NB4 (cell line): ENCODE results near the gene SART3.
"Not testable (repeated sequence)": the region's sequence is repeated elsewhere in the genome, so short reads cannot be mapped to it uniquely, and the experiment has no call there.

ENCODE experiments used
- DNase-seq: peaks from one replicate; pipeline ENCODE4 v3.0.0; 2010; ENCODE audit warnings: low read depth
- H3K4me3 ChIP-seq: one replicate; pipeline ENCODE4 v1.5.1; 2011; ENCODE audit warnings: mild to moderate bottlenecking, low read depth, low read length, moderate library complexity
- MYC ChIP-seq: IDR thresholded peaks from 2 replicates; pipeline ENCODE4 v1.6.1; 2011; ENCODE audit warnings: low read depth, low read length
- POLR2A ChIP-seq: IDR thresholded peaks from 2 replicates; pipeline ENCODE4 v1.6.1; 2011; ENCODE audit warnings: mild to moderate bottlenecking; ENCODE audit not compliant: insufficient read length; ENCODE audit errors: extremely low read depth
- TF ChIP-seq, protein P1 (sequence below): IDR thresholded peaks from one replicate; pipeline ENCODE4 v1.5.1; 2012; ENCODE audit warnings: low read depth, low read length
- TF ChIP-seq, protein P2 (sequence below): IDR thresholded peaks from 2 replicates; pipeline ENCODE4 v1.6.1; 2011; ENCODE audit warnings: low read depth, low read length

The SART3 gene

DNA sequence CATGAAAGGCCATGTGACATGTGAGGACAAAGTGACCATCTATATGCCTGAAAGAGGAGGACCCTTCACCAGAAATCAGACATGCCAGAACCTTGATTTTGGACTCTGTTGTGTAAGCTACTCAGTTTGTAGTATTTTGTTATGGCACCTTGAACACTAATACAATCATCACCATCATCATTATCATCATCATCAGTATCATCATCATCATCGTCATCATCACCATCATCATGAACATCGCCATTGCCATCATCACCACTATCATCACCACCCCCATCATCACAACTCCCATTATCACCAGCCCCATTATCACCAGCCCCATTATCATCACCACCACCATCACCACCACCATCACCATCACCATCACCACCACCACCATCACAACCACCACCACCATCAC is 17.3 kb upstream of the SART3 start:
- TF ChIP-seq POLR2A = no peak
- TF ChIP-seq, protein P1, sequence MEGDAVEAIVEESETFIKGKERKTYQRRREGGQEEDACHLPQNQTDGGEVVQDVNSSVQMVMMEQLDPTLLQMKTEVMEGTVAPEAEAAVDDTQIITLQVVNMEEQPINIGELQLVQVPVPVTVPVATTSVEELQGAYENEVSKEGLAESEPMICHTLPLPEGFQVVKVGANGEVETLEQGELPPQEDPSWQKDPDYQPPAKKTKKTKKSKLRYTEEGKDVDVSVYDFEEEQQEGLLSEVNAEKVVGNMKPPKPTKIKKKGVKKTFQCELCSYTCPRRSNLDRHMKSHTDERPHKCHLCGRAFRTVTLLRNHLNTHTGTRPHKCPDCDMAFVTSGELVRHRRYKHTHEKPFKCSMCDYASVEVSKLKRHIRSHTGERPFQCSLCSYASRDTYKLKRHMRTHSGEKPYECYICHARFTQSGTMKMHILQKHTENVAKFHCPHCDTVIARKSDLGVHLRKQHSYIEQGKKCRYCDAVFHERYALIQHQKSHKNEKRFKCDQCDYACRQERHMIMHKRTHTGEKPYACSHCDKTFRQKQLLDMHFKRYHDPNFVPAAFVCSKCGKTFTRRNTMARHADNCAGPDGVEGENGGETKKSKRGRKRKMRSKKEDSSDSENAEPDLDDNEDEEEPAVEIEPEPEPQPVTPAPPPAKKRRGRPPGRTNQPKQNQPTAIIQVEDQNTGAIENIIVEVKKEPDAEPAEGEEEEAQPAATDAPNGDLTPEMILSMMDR = no peak
- TF ChIP-seq, protein P2, sequence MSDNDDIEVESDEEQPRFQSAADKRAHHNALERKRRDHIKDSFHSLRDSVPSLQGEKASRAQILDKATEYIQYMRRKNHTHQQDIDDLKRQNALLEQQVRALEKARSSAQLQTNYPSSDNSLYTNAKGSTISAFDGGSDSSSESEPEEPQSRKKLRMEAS = no peak
- no peak for TF ChIP-seq MYC
- H3K4me3 ChIP-seq = no peak overlapping the region

DNA sequence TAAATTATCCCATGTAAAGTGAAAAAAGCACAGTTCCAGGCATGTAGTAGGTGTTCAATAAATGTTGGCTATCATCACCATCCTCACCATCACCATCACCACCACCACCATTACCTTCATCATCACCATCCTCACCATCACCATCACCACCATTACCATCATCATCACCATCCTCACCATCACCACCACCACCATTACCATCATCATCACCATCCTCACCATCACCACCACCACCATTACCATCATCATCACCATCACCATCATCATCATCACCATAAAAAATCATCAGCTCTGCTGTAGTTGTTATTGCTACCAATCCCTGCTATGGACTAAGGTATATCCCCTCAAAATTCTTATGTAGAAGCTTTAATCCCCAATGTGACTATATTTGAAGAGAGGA is 16.5 kb upstream of the SART3 start:
- TF ChIP-seq POLR2A (no peak), MYC (no peak)
- TF ChIP-seq, protein P2 = no peak
- TF ChIP-seq, protein P1 = no peak
- H3K4me3 ChIP-seq = no peak overlapping the region
- no peak for DNase-seq

More for the DNA sequence above, 17.3 kb upstream of the SART3 start:
- DNase-seq = no peak

DNA sequence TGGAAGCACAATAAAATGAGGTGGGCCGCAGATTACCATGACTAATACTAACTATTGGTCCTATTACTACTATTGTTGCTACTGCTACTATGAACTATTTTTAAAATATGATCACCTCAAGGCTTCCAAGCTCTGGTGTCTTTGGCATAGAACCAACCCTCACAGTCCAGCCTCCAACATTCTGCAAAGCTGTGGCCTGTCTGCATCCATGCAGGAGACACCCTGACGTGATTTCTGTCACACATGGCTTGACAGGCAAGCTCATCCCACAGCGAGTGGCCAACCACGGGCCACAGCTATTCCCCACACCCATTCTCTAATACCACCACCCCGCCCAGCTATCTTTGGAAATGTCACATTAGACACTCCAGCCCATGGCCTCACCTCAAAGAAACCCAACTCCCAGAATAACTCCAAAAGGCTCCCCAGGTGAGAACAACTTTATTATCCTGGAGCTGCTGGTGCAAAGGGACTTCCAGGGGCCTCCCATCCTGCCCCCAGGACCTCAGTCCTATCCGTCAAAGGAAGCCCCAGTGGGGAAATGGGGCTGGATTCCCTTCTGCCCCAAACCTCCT is 15.8 kb upstream of the SART3 start:
- TF ChIP-seq, protein P2 = no peak
- no peak for DNase-seq
- H3K4me3 ChIP-seq = no peak overlapping the region

DNA sequence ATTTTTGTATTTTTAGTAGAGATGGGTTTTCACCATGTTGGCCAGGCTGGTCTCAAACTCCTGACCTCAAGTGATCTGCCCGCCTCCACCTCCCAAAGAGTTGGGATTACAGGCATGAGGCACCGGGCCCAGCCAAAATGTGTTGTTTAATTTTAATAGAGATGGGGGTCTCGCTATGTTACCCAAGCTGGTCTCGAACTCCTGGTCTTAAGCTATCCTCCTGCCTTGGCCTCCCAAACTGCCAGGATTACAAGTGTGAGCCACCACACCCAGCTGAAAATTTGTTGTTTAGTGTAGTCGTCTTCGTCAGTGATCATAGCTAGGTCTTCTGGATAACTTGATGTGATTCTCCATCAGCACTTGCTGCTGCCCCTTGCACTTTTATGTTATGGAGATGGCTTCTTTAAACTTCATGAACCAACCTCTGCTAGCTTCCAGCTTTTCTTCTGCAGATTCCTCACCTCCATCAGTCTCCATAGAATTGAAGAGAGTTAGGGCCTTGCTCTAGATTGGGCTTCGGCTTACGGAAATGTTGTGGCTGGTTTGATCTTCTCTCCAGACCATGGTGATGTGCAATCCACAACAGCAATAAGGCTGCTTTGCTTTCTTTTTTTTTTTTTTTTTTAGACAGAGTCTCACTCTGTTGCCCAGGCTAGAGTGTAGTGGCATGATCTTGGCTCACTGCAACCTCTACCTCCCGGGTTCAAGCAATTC is 14.4 kb upstream of the SART3 start:
- no peak for DNase-seq
- TF ChIP-seq, protein P1 = no peak
- TF ChIP-seq POLR2A (no peak), MYC (no peak)
- TF ChIP-seq, protein P2 = no peak
- no peak overlapping the region for H3K4me3 ChIP-seq

DNA sequence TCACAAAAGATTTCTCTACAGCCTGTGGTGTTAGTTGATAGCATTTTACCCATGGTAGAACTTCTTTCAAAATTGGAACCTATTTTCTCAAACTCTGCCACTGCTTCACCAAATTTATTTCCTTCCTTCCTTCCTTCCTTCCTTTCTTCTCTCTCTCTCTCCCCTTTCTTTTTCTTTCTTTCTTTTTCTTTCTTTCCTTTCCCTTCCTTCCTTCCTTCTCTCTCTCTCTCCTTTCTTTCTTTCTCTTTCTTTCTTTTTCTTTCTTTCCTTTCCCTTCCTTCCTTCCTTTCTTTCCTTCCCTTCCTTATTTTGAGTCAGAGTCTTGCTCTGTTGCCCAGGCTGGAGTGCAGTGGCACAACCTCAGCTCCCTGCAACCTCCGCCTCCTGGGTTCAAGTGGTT is 13.3 kb upstream of the SART3 start:
- not testable (repeated sequence) for DNase-seq, H3K4me3 ChIP-seq

DNA sequence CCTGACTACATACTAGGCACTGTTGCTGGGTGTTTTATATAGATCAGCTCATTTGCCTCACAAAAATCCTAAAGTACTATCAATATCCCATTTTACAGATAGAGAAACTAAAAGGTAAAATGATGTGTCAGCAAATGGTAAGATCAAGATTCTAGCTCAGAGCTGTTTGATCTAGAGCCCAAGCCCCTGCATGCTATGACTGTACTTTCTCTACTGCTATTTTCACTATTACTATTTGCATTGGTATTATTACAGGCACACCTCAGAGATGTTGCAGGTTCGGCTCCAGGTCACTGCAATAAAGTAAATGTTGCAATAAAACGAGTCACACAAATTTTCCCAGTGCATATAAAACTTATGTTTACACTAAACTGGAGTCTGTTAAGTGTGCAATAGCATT is 12.3 kb upstream of the SART3 start:
- no peak for DNase-seq
- H3K4me3 ChIP-seq = no peak overlapping the region
- TF ChIP-seq, protein P1 = no peak
- no peak for TF ChIP-seq POLR2A
- TF ChIP-seq, protein P2 = no peak
- no peak for TF ChIP-seq MYC
